ENCODE data around the gene PRKACG.

Gene PRKACG

DNA sequence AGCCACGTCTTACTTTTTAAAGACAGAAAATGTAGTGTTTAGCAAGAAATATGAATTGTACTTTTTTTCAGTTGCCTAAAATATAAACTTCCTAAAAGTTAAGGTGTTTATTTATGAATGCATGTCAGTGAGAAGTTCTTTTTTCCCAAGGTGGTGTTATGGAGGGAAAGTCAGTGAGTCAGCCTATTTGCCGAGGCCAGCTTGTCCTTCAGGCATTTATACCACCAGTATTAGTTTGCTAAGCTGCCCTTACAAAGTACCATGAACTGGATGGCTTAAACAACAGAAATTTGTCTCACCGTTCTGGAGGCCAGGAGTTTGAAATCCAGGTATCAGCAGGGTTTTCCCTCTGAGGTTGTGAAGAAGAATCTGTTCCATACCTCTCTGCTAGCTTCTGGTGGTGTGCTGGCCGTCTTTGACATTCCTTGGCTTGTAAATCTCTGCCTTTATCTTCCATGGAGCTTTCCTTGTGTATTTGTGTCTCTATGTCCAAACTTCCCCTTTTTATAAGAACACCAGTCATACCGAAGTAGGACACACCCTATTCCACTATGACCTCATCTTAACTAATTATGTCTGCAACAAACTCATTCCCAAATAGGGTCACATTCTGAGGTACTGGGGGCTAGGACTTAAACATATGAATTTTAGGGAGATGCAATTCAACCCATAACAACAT lies 38.4 kb downstream of the PRKACG start:
- Histone ChIP-seq H3K27ac (ENCODE audit: low read depth in 2 of 2, low read length in 2 of 2) (peak overlapping the region; percentile 34 to 48), H3K4me1 (ENCODE audit: control insufficient read depth in 2 of 2, insufficient read depth in 2 of 2, low read length in 2 of 2) (peaks cover 20 to 28% of the 10 kb centered on the region in 2 donors), H3K9ac (ENCODE audit: low read depth in 1 of 2, low read length in 2 of 2) (peak overlapping the region in 1 of 2 donors; percentile 19), H3K36me3 (ENCODE audit: control insufficient read depth in 2 of 2, insufficient read depth in 2 of 2, low read length in 2 of 2) (no peaks in the 10 kb centered on the region), H3K9me3 (ENCODE audit: control insufficient read depth in 2 of 2, low read length in 2 of 2) (no peaks in the 10 kb centered on the region), H3K4me3 (ENCODE audit: low read length in 2 of 2) (peak overlapping the region in 1 of 2 donors; percentile 39), H3K27me3 (ENCODE audit: control insufficient read depth in 2 of 2, insufficient read depth in 2 of 2, low read length in 2 of 2) (no peaks in the 10 kb centered on the region)

DNA sequence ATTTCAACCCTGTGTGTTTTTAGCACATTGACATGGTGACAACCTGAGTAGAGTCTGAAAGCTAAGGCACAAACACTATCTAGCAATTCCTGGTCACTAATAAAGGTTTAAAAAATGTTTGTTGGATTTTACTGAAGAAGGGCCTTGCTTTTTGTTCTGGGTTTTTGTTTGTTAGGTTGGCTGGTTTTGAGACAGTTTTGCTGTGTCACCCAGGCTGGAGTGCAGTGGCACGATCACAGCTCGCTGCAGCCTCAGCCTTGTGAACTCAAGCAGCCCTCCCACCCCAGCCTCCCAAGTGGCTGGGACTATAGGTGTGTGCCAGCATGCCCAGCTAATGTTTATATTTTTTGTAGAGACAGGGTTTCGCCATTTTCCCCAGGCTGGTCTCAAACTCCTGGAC lies 39.0 kb downstream of the PRKACG start:
- no peak overlapping the region for H3K4me3 ChIP-seq (ENCODE audit: low read length in 2 of 2)
- H3K27ac ChIP-seq (ENCODE audit: low read depth in 2 of 2, low read length in 2 of 2): peak overlapping the region in 1 of 2 donors; percentile 34

DNA sequence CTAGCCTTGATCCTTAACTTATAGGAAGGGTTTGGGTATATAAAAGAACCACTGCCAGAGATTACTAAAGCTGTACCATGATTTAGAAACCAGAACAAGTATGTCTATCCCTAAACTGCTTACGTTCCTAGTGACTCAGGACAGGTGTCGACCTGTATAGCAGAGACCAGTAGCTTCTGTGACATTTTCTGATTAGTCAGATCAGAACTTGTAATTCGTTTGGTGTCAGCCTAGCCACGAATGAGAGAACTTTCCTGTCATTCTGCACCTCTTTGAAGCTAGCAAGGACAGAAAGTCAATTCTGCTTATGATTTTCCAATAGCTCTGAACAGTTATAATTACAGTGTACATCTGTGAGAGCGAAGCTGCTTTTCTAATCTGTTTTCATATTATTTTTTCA lies 39.5 kb downstream of the PRKACG start:
- Histone ChIP-seq H3K27me3 (ENCODE audit: control insufficient read depth in 2 of 2, insufficient read depth in 2 of 2, low read length in 2 of 2) (no peaks in the 10 kb centered on the region), H3K4me3 (ENCODE audit: low read length in 2 of 2) (no peak overlapping the region), H3K9ac (ENCODE audit: low read depth in 1 of 2, low read length in 2 of 2) (no peak overlapping the region), H3K27ac (ENCODE audit: low read depth in 2 of 2, low read length in 2 of 2) (no peak overlapping the region), H3K4me1 (ENCODE audit: control insufficient read depth in 2 of 2, insufficient read depth in 2 of 2, low read length in 2 of 2) (peaks cover 17 to 28% of the 10 kb centered on the region in 2 donors), H3K9me3 (ENCODE audit: control insufficient read depth in 2 of 2, low read length in 2 of 2) (no peaks in the 10 kb centered on the region), H3K36me3 (ENCODE audit: control insufficient read depth in 2 of 2, insufficient read depth in 2 of 2, low read length in 2 of 2) (no peaks in the 10 kb centered on the region)

More for the DNA sequence above, 39.0 kb downstream of the PRKACG start:
- no peaks in the 10 kb centered on the region for H3K9me3 ChIP-seq (ENCODE audit: control insufficient read depth in 2 of 2, low read length in 2 of 2)
- H3K9ac ChIP-seq (ENCODE audit: low read depth in 1 of 2, low read length in 2 of 2): no peak overlapping the region
- no peaks in the 10 kb centered on the region for H3K27me3 ChIP-seq (ENCODE audit: control insufficient read depth in 2 of 2, insufficient read depth in 2 of 2, low read length in 2 of 2)
- H3K36me3 ChIP-seq (ENCODE audit: control insufficient read depth in 2 of 2, insufficient read depth in 2 of 2, low read length in 2 of 2): no peaks in the 10 kb centered on the region
- H3K4me1 ChIP-seq (ENCODE audit: control insufficient read depth in 2 of 2, insufficient read depth in 2 of 2, low read length in 2 of 2): peaks cover 17 to 27% of the 10 kb centered on the region in 2 donors

- Histone ChIP-seq H3K36me3 (ENCODE audit: control insufficient read depth in 2 of 2, insufficient read depth in 2 of 2, low read length in 2 of 2) (no peaks in the 10 kb centered on the region), H3K27ac (ENCODE audit: low read depth in 2 of 2, low read length in 2 of 2) (no peak overlapping the region), H3K4me3 (ENCODE audit: low read length in 2 of 2) (no peak overlapping the region), H3K9ac (ENCODE audit: low read depth in 1 of 2, low read length in 2 of 2) (no peak overlapping the region), H3K4me1 (ENCODE audit: control insufficient read depth in 2 of 2, insufficient read depth in 2 of 2, low read length in 2 of 2) (peaks cover 13 to 30% of the 10 kb centered on the region in 2 donors), H3K9me3 (ENCODE audit: control insufficient read depth in 2 of 2, low read length in 2 of 2) (no peaks in the 10 kb centered on the region), H3K27me3 (ENCODE audit: control insufficient read depth in 2 of 2, insufficient read depth in 2 of 2, low read length in 2 of 2) (no peaks in the 10 kb centered on the region)
These were observed 40.3 kb downstream of the PRKACG start for GRCh38 chr9:68973619-68974018.

DNA sequence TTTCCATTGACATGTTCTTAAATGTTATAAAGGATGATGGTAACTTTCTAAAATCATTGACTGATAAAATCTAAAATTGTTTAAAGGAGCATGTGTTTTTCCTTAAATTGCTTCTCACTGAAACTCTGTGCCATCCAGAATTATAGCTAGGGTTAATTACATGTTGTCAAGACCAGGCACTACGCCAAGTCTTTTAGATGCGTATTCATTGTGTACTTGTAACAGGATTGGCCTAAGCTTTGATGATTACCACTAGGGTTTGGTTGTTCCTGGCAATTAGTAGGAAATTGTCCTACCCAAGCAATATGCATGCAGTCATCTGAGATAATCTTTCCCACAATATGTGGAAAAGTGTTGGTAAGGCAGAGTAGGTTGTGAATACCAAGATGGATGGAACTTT lies 43.8 kb downstream of the PRKACG start:
- H3K9me3 ChIP-seq (ENCODE audit: control insufficient read depth in 2 of 2, low read length in 2 of 2): no peaks in the 10 kb centered on the region
- H3K27ac ChIP-seq (ENCODE audit: low read depth in 2 of 2, low read length in 2 of 2): peak overlapping the region; percentile 54 to 71
- no peaks in the 10 kb centered on the region for H3K27me3 ChIP-seq (ENCODE audit: control insufficient read depth in 2 of 2, insufficient read depth in 2 of 2, low read length in 2 of 2)
- H3K4me1 ChIP-seq (ENCODE audit: control insufficient read depth in 2 of 2, insufficient read depth in 2 of 2, low read length in 2 of 2): peaks cover 16 to 26% of the 10 kb centered on the region in 2 donors
- H3K36me3 ChIP-seq (ENCODE audit: control insufficient read depth in 2 of 2, insufficient read depth in 2 of 2, low read length in 2 of 2): peaks cover 0 to 3% of the 10 kb centered on the region in 2 donors
- peak overlapping the region; percentile 7 to 20 for H3K4me3 ChIP-seq (ENCODE audit: low read length in 2 of 2)
- no peak overlapping the region for H3K9ac ChIP-seq (ENCODE audit: low read depth in 1 of 2, low read length in 2 of 2)

DNA sequence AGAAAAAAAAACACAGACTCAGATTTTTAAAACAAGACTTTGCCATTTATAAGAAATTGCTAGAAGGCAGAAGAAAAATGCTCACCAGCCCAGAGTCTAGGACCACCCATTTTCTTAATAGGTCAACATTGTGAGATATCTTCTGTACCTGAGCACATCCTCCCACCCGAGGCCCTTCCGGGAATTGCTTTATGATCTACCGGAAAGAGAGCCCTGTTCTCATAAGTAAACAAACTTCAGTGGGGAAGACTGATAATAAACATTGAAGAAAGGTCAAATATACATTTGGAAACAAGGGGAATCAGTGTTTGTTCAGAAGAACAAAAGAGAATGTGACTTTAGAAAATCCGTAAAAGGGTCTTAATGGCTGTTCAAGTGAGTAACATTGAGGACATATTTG lies 44.4 kb downstream of the PRKACG start:
- H3K9me3 ChIP-seq (ENCODE audit: control insufficient read depth in 2 of 2, low read length in 2 of 2): no peaks in the 10 kb centered on the region
- H3K27me3 ChIP-seq (ENCODE audit: control insufficient read depth in 2 of 2, insufficient read depth in 2 of 2, low read length in 2 of 2): no peaks in the 10 kb centered on the region
- peak overlapping the region; percentile 54 to 71 for H3K27ac ChIP-seq (ENCODE audit: low read depth in 2 of 2, low read length in 2 of 2)
- no peak overlapping the region for H3K9ac ChIP-seq (ENCODE audit: low read depth in 1 of 2, low read length in 2 of 2)
- peaks cover 0 to 3% of the 10 kb centered on the region in 2 donors for H3K36me3 ChIP-seq (ENCODE audit: control insufficient read depth in 2 of 2, insufficient read depth in 2 of 2, low read length in 2 of 2)
- peak overlapping the region in 1 of 2 donors; percentile 20 for H3K4me3 ChIP-seq (ENCODE audit: low read length in 2 of 2)
- peaks cover 21 to 26% of the 10 kb centered on the region in 2 donors for H3K4me1 ChIP-seq (ENCODE audit: control insufficient read depth in 2 of 2, insufficient read depth in 2 of 2, low read length in 2 of 2)

GRCh38 chr9:68967800-68968199 lies 46.1 kb downstream of the PRKACG start:
- Histone ChIP-seq H3K36me3 (ENCODE audit: control insufficient read depth in 2 of 2, insufficient read depth in 2 of 2, low read length in 2 of 2) (peaks cover 0 to 3% of the 10 kb centered on the region in 2 donors), H3K27me3 (ENCODE audit: control insufficient read depth in 2 of 2, insufficient read depth in 2 of 2, low read length in 2 of 2) (no peaks in the 10 kb centered on the region), H3K9ac (ENCODE audit: low read depth in 1 of 2, low read length in 2 of 2) (no peak overlapping the region), H3K9me3 (ENCODE audit: control insufficient read depth in 2 of 2, low read length in 2 of 2) (no peaks in the 10 kb centered on the region), H3K4me3 (ENCODE audit: low read length in 2 of 2) (no peak overlapping the region), H3K27ac (ENCODE audit: low read depth in 2 of 2, low read length in 2 of 2) (no peak overlapping the region), H3K4me1 (ENCODE audit: control insufficient read depth in 2 of 2, insufficient read depth in 2 of 2, low read length in 2 of 2) (peaks cover 27 to 40% of the 10 kb centered on the region in 2 donors)

DNA sequence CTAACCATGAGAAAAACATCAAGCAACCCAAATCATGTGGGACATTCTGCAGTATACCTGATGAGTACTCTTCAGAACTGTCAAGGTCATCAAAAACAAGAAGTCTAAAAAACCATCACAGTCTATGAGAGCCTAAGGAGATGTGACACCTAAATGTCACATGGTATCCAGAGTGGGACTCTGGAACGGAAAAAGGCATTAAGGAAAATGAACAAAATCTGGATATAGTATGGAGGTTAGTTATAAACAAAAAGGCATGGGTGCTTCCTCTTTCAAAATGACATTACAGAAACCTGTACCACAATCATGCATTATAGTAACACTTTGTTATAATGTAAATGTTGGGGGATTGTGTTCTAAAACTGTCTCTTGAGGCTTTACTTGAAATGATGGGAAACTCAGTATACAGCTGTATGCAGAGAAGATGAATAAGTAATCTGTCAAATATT lies 47.4 kb downstream of the PRKACG start:
- no peaks in the 10 kb centered on the region for H3K27me3 ChIP-seq (ENCODE audit: control insufficient read depth in 2 of 2, insufficient read depth in 2 of 2, low read length in 2 of 2)
- no peak overlapping the region for H3K9ac ChIP-seq (ENCODE audit: low read depth in 1 of 2, low read length in 2 of 2)
- no peak overlapping the region for H3K4me3 ChIP-seq (ENCODE audit: low read length in 2 of 2)
- peaks cover 0 to 3% of the 10 kb centered on the region in 2 donors for H3K36me3 ChIP-seq (ENCODE audit: control insufficient read depth in 2 of 2, insufficient read depth in 2 of 2, low read length in 2 of 2)
- peaks cover 27 to 40% of the 10 kb centered on the region in 2 donors for H3K4me1 ChIP-seq (ENCODE audit: control insufficient read depth in 2 of 2, insufficient read depth in 2 of 2, low read length in 2 of 2)
- H3K9me3 ChIP-seq (ENCODE audit: control insufficient read depth in 2 of 2, low read length in 2 of 2): no peaks in the 10 kb centered on the region
- no peak overlapping the region for H3K27ac ChIP-seq (ENCODE audit: low read depth in 2 of 2, low read length in 2 of 2)

- peak overlapping the region; percentile 81 to 90 for H3K27ac ChIP-seq (ENCODE audit: low read depth in 2 of 2, low read length in 2 of 2)
- H3K9me3 ChIP-seq (ENCODE audit: control insufficient read depth in 2 of 2, low read length in 2 of 2): no peaks in the 10 kb centered on the region
- peaks cover 21 to 31% of the 10 kb centered on the region in 2 donors for H3K4me1 ChIP-seq (ENCODE audit: control insufficient read depth in 2 of 2, insufficient read depth in 2 of 2, low read length in 2 of 2)
- H3K9ac ChIP-seq (ENCODE audit: low read depth in 1 of 2, low read length in 2 of 2): no peak overlapping the region
- no peak overlapping the region for H3K4me3 ChIP-seq (ENCODE audit: low read length in 2 of 2)
- peaks cover 0 to 3% of the 10 kb centered on the region in 2 donors for H3K36me3 ChIP-seq (ENCODE audit: control insufficient read depth in 2 of 2, insufficient read depth in 2 of 2, low read length in 2 of 2)
- no peaks in the 10 kb centered on the region for H3K27me3 ChIP-seq (ENCODE audit: control insufficient read depth in 2 of 2, insufficient read depth in 2 of 2, low read length in 2 of 2)
These were observed 49.1 kb downstream of the PRKACG start for GRCh38 chr9:68964765-68965164.

DNA sequence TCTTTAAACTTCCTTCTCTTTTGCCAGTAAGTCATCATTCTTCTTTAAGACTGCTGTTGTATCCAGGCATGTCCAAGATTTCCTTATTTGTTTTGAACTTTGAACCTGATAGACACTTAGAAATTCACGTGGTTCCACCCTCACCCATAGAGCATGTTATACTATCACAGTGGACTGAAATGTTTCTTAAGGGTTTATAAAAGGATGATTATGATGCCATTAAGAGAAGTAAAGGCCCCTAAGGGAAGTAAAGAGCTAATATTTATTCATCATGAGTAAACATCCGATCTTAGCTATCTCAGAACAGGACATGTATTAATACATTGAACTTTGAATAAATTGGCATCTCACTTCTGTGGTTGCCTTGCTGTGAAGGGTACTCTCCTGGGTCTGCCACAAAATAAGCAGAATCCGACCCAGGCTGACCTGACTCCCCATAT lies 49.8 kb downstream of the PRKACG start:
- no peak overlapping the region for H3K4me3 ChIP-seq (ENCODE audit: low read length in 2 of 2)

More for the DNA sequence above, 49.8 kb downstream of the PRKACG start:
- Histone ChIP-seq H3K36me3 (ENCODE audit: control insufficient read depth in 2 of 2, insufficient read depth in 2 of 2, low read length in 2 of 2) (peaks cover 0 to 3% of the 10 kb centered on the region in 2 donors), H3K9me3 (ENCODE audit: control insufficient read depth in 2 of 2, low read length in 2 of 2) (no peaks in the 10 kb centered on the region), H3K27me3 (ENCODE audit: control insufficient read depth in 2 of 2, insufficient read depth in 2 of 2, low read length in 2 of 2) (no peaks in the 10 kb centered on the region), H3K9ac (ENCODE audit: low read depth in 1 of 2, low read length in 2 of 2) (peak overlapping the region in 1 of 2 donors; percentile 27), H3K4me1 (ENCODE audit: control insufficient read depth in 2 of 2, insufficient read depth in 2 of 2, low read length in 2 of 2) (peaks cover 17 to 25% of the 10 kb centered on the region in 2 donors), H3K27ac (ENCODE audit: low read depth in 2 of 2, low read length in 2 of 2) (peak overlapping the region; percentile 86 to 90)

All from mucosa of rectum (tissue), 2 donors.